SK-MEL-5 (cell line): ENCODE data around the gene GP1BA. TPM values are rescaled to one million over a fixed set of nuclear protein-coding genes. Genes with fewer than 3 reads are reported as not detected.
"Not testable (repeated sequence)": the region's sequence is repeated elsewhere in the genome, so short reads cannot be mapped to it uniquely, and the experiment has no call there.

ENCODE experiments used
- DNase-seq: peaks from one replicate; pipeline ENCODE4 v3.0.0-alpha.2; 2016; ENCODE audit warnings: low read depth, low spot score
- in situ Hi-C: cut with HindIII; loops from 2 replicates; pipeline ENCODE4 v1.10.0; 2016; ENCODE audit warnings: low sequenced_read_pairs, high pct_unique_total_duplicates, low pct_unique_long_range_greater_than_20kb
- total RNA-seq: library from RNA; depleted of rRNA; stranded (reverse); fragments of >200 nt; shearing (Covaris generic); gene quantifications from 2 replicates; pipeline ENCODE4 v1.2.3, GENCODE V29; 2014

Gene GP1BA
- total RNA-seq, 1 experiment from 2014 or later = not detected

DNA sequence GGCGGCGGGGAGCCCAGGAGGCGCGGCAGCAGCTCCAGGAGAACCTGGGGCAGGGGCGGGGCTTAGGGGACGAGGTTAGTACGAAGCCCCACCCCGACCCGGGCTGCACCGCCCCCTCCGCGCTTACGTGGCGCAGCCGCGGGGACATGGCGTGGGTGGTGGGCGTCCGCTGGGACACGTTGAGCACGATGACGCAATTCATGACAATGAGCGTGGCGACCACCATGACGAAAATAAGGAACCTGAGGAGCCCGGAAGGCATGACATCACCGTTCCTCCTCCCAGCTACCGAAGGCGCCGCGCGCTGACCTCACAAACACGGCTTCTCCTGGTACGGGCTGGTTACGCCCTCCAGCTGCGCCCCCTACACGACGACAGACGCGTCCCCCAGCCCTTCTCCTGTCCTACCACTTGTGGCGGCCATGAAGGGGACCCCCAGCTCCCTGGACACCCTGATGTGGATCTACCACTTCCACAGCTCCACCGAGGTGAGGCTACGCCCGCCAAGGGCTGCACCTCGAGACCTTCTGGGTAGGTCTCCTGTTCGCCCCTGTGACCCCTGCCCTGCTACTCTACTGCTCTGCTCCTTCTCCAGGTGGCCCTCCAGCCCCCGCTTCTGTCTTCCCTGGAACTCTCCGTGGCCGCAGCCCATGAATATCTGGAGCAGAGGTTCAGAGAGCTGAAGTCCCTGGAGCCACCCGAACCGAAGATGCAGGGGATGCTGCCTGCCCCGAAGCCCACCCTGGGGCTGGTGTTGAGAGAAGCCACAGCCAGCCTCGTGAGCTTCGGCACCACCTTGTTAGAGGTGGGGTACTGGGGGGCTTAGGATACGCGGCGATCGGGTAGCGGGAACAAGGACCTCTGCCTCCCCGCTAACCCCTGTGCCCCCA, 32.5 kb upstream of the GP1BA start, which contains the start of gene C17orf107:
Gene C17orf107 (plus strand): TSS at position 196 of the 890 bp plus-strand sequence. CDS start 227 bp downstream, at position 423.
- no peak for DNase-seq
- in situ Hi-C loops = no loop called here

DNA sequence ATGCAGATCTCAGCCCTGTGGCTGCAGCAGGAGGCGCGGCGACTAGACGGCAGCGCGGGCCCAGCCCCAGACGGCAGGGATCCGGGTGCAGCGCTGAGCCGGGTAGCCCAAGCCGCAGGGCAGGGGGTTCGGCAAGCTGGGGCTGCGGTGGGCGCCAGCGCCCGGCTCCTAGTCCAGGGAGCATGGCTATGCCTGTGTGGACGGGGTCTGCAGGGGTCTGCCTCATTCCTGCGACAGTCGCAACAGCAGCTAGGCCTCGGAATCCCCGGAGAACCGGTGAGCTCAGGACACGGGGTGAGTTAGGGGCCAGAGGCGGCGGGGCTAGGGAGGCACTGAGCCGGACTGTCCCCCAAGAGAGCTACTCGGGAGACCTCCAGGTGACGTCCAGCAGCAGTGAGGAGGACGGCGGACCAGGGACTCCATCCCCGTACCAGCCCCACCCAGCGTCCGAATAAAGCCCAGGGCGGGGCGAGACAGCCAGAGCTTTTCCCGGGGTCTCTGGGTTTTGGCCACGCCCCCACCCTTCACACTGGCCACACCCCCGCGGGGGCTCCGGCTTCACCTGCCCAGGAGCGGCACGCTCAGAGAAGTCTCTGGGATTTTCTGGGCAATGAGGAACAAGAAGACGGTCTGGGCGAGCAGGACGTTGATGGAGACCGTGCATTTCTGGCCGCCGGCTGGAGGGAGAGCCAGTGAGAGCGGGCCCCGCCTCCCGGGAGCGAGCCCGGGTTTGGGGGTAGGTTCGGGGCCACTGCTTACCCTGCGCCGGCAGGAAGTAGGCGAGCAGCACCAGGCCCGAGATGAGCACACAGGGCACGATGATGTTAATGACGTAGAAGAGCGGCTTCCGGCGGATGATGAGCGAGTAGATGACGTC, 31.6 kb upstream of the GP1BA start:
- in situ Hi-C loops = no loop called here
- DNase-seq = no peak

GRCh38 chr17:4901108-4901647, 30.9 kb upstream of the GP1BA start:
- no peak for DNase-seq
- in situ Hi-C loops = no loop called here

DNA sequence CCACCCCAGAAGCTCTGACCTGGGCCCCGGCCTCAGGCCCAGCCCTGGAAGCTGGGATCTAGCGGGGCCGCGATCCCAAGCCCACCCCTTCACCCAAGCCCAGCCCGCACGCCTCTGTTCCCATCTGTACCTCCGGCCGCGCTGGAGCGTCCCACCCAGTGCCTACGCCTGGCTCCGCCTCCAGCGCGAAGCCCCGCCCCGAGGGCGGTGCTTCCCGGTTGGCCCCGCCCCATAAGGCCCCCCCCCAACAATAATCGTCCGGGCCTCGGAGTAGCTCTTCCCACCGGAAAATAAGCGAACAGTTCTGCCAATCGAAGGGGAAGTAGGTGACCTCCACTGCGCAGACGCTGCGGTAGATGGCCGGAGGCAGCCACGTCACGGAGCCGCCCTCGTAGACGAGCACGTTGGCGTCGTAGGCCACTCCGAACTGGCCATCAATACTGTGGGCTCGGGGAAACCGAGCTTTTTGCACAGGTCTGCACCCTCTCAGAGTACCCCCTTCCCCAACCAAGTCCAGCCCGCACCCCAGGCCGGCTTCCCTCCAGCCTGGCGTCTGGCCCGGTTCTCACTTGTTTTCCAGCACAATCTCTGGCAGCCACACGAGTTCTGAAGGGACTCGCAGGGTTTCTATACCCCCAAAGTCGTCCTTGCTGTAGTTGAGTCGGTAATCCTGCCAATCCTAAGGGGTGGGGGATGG, 30.3 kb upstream of the GP1BA start:
- in situ Hi-C loops = no loop called here

DNA sequence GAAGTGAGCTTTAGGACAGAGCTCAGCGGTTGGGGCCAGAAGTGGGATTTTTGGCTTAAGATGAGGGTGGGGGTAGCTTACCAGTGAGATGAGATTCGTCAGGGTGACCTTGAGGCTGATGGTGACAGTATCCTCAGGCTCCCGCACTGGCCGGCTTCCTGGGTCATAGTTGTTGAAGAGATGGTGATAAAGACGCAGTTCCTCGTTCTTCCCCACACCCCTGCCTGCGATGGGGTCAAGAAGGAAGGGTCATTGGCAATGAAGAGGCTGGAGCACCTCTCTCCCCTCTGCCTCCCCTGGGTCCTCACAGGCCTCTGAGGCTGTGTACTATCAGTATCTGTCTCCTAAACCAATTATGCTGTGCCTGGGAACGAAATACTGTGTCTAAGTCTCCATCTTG, 29.5 kb upstream of the GP1BA start:
- DNase-seq = no peak
- in situ Hi-C loops = no loop called here

More for the DNA sequence above, 30.3 kb upstream of the GP1BA start:
- DNase-seq = no peak

DNA sequence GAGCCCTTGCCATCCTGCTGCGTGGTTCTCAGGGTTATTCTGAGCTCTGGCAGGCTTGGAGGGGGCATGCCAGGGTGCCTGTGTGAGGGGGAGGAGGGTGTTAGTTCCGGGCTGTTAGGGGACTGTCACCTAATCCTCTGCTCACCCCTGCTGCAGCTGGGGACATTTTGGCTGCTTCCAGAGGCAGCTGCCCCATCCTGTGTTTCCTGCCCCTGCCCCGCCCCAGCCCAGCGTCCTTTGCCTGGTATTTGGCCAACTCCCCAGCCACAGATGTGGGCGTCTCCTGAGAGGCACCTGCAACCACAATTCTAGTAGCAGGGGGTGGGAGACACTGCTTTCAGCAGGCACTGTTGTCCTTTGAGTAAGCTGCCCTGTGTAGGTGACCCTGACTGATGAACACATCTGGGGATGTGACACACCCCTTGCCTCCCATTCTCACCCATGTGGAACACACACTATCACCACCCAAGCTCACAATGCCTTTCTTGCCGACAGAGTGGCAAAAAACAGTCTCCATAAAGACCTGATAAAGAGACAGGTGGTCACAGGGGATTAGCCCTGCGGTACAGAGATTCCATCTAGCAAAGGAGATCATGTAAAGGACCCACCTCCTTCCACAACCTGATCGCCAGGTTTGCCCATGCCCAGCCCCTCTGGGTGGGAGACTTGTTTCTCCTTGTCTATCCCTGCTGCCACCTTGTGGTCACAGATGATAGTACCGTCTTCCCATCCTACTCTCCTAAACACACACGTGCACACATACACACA, 28.8 kb upstream of the GP1BA start, which contains the start of gene CHRNE:
Gene CHRNE (minus strand): TSS at position 48 of the 768 bp plus-strand sequence. CDS start 35 bp downstream, at position 13.
- DNase-seq = peak; percentile 78
- in situ Hi-C loops = no loop called here

DNA sequence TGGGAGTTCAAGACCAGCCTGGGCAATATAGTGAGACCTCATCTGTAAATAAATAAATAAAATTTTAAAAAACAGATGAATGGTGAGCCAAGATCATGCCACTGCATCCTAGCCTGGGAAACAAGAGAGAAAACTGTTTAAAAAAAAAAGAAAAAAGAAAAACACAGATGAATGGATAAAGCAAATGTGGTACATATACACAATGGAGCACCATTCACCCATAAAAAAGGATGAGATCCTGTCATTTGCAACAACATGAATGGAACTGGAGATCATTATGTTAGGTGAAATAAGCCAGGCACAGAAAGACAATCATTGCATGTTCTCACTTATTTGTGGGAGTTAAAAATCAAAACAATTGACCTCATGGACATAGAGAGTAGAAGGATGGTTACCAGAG, 25.4 kb upstream of the GP1BA start:
- in situ Hi-C loops, DNase-seq: not testable (repeated sequence)

GRCh38 chr17:4908301-4908700, 23.8 kb upstream of the GP1BA start:
- DNase-seq = peak; percentile 66
- in situ Hi-C loops = no loop called here

DNA sequence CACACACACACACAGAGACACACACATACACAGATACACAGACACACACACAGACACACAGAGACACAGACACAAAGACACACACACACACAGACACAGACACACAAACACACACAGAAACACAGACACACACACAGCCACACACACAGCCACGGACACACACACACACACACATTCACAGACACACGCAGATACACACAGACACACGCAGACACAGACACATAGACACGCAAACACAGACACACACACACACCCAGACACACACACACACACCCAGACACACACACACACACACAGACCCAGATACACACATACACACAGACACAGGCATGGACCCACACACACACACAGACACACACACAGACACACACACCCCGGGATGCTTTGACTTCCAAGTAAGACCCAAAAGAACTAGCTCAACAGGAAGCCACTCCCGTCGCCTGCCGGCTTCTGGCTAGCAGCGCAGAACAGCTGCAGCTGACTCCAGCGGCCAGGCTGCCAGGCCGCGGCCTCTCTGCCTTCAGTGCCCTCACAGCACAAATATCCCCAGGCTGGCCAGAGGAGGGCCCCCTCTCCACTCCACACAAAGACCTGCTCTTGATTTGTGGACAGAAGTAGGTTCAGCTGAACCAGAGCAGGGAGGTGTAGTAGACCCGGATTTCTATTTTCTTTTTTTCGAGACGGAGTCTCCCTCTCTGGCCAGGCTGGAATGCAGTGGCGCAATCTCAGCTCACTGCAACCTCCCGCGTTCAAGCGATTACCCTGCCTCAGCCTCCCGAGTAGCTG, 23.2 kb upstream of the GP1BA start:
- peak; percentile 91 for DNase-seq
- in situ Hi-C loops = no loop called here

DNA sequence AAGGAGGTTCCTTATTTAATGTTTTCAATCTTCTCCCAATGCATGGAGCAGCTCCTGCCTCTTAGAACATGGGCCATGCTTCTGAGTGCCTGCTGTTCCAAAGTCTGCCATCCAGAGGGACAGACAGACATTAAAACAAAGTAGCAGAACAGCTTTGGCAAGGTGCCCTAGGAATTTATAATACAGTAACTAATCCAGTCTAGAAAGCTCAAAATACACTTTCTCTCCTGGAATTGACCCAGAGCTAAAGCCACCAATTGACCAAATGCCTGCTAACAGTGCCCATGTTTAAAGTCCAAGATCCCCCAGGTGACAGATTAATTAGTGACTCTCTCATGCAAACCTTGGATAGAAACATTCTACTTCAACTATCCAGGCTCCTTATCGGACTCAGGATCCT, 18.1 kb upstream of the GP1BA start:
- DNase-seq = peak; percentile 19

GRCh38 chr17:4914551-4914950, 17.5 kb upstream of the GP1BA start:
- in situ Hi-C loops, DNase-seq: not testable (repeated sequence)

More for the DNA sequence above, 18.1 kb upstream of the GP1BA start:
- in situ Hi-C loops = no loop called here

GRCh38 chr17:4919511-4920047, 12.5 kb upstream of the GP1BA start:
- in situ Hi-C loops = no loop called here
- DNase-seq = no peak

DNA sequence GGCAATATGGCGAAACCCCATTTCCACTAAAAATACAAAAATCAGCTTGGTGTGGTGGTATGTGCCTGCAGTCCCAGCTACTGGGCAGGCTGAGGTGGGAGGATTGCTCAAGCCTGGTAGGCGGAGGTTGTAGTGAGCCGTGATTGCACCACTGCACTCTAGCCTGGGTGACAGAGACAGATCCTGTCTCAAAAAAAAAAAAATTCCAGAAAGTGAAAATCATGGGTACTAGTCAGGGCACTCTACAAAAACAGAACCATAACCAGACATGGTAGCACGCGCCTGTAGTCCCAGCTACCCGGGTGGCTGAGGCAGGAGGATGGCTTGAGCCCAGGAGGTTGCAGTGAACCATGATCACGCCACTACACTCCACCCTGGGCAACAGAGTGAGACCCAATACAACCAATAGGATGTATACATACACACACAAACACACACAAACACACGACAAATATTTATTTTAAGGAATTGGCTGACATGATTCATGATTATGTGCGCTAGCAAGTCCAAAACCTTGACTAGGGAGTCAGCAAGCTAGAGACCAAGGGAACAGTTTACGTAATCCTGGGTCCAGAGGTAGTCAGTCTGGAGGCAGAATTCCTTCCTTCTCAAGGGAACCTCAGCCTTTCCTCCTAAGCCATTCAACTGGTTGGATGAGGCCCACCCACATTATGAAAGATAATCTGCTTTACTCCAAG, 11.6 kb upstream of the GP1BA start:
- no peak for DNase-seq
- in situ Hi-C loops = no loop called here

DNA sequence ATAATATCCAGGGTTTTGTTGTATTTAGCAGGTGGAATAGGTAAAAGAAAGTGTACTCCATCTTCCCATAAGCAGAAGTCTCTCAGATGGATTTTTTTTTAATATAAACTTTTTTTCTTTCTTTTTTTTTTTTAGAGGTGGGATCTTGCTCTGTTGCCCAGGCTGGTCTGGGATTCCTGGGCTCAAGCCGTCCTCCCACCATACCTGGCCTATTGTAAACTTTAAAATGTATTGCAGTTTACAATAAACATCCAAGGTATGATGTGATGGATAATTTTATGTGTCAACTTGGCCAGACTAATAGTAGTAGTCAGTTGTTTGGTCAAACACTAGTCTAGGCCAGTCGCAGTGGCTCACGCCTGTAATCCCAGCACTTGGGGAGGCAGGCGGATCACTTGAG, 10.8 kb upstream of the GP1BA start:
- in situ Hi-C loops = no loop called here
- DNase-seq = no peak

DNA sequence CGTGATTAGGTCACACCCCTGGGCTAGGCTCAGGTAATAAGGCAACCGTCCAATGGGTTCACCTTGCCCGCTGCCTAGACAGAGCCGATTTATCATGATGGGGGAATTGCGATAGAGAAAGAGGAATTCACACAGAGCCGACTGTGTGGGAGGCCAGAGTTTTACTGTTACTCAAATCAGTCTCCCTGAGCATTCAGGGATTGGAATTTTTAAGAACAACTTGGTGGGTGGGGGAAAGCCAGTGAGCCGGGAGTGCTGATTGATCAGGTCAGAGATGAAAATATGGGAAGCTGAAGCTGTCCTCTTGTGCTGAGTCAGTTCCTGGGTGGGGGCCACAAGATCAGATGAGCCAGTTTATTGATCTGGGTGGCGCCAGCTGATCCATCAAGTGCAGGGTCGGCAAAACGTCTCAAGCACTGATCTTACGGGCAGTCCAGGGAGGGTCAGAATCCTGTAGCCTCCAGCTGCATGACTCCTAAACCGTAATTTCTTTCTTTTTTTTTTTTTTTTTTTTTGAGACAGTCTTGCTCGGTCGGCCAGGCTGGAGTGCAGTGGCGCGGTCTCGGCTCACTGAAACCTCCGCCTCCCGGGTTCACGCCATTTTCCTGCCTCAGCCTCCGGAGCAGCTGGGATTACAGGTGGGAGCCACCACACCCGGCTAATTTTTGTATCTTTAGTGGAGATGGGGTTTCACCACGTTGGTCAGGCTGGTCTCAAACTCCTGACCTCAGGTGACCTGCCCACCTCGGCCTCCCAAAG, 5.3 kb upstream of the GP1BA start:
- in situ Hi-C loops, DNase-seq: not testable (repeated sequence)
